A549 (cell line): Measurements from ENCODE around the gene CCT2.

ENCODE experiments used
- CHD4 ChIP-seq: fragments of 200-600 bp; sonication (generic); IDR thresholded peaks from 2 replicates; pipeline ENCODE4 v1.6.1; 2016; ENCODE audit warnings: antibody characterized with exemption, mild to moderate bottlenecking, borderline replicate concordance
- CTCF ChIP-seq: fragments of >200 bp; sonication (Bioruptor Twin); formaldehyde crosslinking; IDR thresholded peaks from 3 replicates; pipeline ENCODE4 v1.5.1; 2016
- POLR2A ChIP-seq: IDR thresholded peaks from 2 replicates; pipeline ENCODE4 v1.6.1; 2012; ENCODE audit warnings: mild to moderate bottlenecking, low read length
- RARB ChIP-seq: fragments of 250-450 bp; sonication (Bioruptor Pico); IDR thresholded peaks from 2 replicates; pipeline ENCODE4 v1.8.0; 2021; ENCODE audit warnings: mild to moderate bottlenecking, moderate library complexity
- TFCP2L1 ChIP-seq: fragments of 250-450 bp; sonication (Bioruptor Pico); IDR thresholded peaks from 2 replicates; pipeline ENCODE4 v1.5.0; 2021; ENCODE audit warnings: mild to moderate bottlenecking
- USF2 ChIP-seq: fragments of 450-650 bp; IDR thresholded peaks from 2 replicates; pipeline ENCODE4 v1.6.1; 2014; ENCODE audit warnings: antibody characterized with exemption

DNA sequence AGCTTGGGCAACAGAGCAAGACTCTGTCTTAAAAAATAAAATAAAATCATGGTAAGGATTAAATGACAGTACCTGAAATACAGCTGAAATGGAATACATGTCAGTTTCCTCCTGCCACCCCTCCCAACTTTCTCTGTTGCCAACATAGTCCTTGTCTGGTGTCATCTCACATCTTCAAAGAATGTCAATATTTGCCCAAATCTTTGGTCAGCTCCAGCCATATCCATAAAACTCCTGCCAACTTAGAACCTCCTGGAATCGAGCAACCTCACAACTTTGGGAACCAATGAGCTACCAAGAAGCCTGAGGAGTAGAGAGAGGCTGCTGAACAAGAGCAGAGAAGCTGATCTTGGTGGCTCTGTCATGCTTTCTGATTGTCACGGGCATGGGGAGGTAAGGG is 36.3 kb downstream of the CCT2 start:
- TF ChIP-seq TFCP2L1, result no peak
- no peak for TF ChIP-seq USF2
- no peak for TF ChIP-seq CTCF
- no peak for TF ChIP-seq POLR2A
- TF ChIP-seq RARB (CRISPR knock-in tag), result no peak
- no peak for TF ChIP-seq CHD4
